Measurements from ENCODE around the gene PKNOX2. TPM values are rescaled to one million over a fixed set of nuclear protein-coding genes. Genes with fewer than 3 reads are reported as not detected.

The PKNOX2 gene
- total RNA-seq, 3 donors from 2014 or later (not counting 1 experiment from before 2014, with no cell fraction given) = not detected

GRCh38 chr11:125129316-125129993 lies 35.1 kb upstream of the PKNOX2 start:
- Histone ChIP-seq H3K27me3 (ENCODE audit: control insufficient read depth, insufficient read depth, low read length) (peaks cover 7% of the 10 kb centered on the region), H3K9me3 (ENCODE audit: control insufficient read depth, insufficient read depth, low read length) (no peaks in the 10 kb centered on the region), H3K4me1 (ENCODE audit: control insufficient read depth, insufficient read depth, low read length) (no peaks in the 10 kb centered on the region), H3K27ac (ENCODE audit: low read length) (no peak overlapping the region), H3K4me3 (ENCODE audit: low read length) (no peak overlapping the region), H3K36me3 (ENCODE audit: control insufficient read depth, insufficient read depth, low read length) (no peaks in the 10 kb centered on the region)
- no peaks in the 10 kb centered on the region for H3K9me3 Mint-ChIP-seq
- H3K27ac Mint-ChIP-seq = no peak overlapping the region
- no peak for TF ChIP-seq CTCF (IDR thresholded peaks at IDR 0.05)
- H3K36me3 Mint-ChIP-seq = no peaks in the 10 kb centered on the region
- DNase-seq (no peak), ATAC-seq (no peak)
- intact Hi-C loops (cut with micrococcal nuclease) = no loop called here
- H3K27me3 Mint-ChIP-seq (ENCODE audit: low read depth in 2 of 2) = peaks cover 46 to 72% of the 10 kb centered on the region in 2 donors
- WGBS (ENCODE audit: insufficient coverage) = 86% methylated on average over 21 of the region's 22 CpGs
- peaks cover 0 to under 1% of the 10 kb centered on the region in 2 donors for H3K4me1 Mint-ChIP-seq
- no peak overlapping the region for H3K4me3 Mint-ChIP-seq

DNA sequence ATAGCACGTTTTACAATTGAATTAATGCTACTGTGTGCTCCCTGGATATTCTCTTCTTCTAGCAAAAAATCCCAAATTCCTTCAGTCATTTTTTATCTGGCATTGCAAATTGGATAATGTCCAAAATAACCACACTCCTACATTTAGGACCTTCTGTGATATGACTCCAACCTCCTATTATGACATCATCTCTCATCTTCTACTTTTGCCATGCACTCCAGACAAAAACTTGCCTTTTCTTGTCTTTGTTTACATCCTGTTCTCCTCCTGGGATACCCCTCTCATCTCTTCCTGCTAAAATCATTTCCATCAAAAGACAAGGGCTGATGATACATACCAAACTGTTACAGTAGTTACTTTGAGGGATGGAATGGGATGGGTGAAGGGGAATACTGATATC lies 32.5 kb upstream of the PKNOX2 start:
- WGBS (ENCODE audit: insufficient coverage) = 75% methylated on average over 1 of the region's 1 CpG
- Mint-ChIP-seq H3K27me3 (ENCODE audit: low read depth in 2 of 2) (peaks cover 37 to 82% of the 10 kb centered on the region in 2 donors), H3K27ac (no peak overlapping the region), H3K9me3 (no peaks in the 10 kb centered on the region), H3K36me3 (no peaks in the 10 kb centered on the region), H3K4me1 (no peaks in the 10 kb centered on the region), H3K4me3 (no peak overlapping the region)
- no peak overlapping the region for H3K4me3 ChIP-seq (ENCODE audit: low read length)
- H3K27me3 ChIP-seq (ENCODE audit: control insufficient read depth, insufficient read depth, low read length) = peaks cover 7% of the 10 kb centered on the region
- TF ChIP-seq CTCF (IDR thresholded peaks at IDR 0.05) = no peak
- DNase-seq (no peak), ATAC-seq (no peak)
- no peak overlapping the region for H3K27ac ChIP-seq (ENCODE audit: low read length)
- intact Hi-C loops (cut with micrococcal nuclease) = no loop called here
- H3K36me3 ChIP-seq (ENCODE audit: control insufficient read depth, insufficient read depth, low read length) = no peaks in the 10 kb centered on the region
- no peaks in the 10 kb centered on the region for H3K9me3 ChIP-seq (ENCODE audit: control insufficient read depth, insufficient read depth, low read length)
- no peaks in the 10 kb centered on the region for H3K4me1 ChIP-seq (ENCODE audit: control insufficient read depth, insufficient read depth, low read length)

- TF ChIP-seq CTCF (IDR thresholded peaks at IDR 0.05) = no peak
- Histone ChIP-seq H3K4me1 (ENCODE audit: control insufficient read depth, insufficient read depth, low read length) (no peaks in the 10 kb centered on the region), H3K36me3 (ENCODE audit: control insufficient read depth, insufficient read depth, low read length) (no peaks in the 10 kb centered on the region), H3K27ac (ENCODE audit: low read length) (no peak overlapping the region), H3K27me3 (ENCODE audit: control insufficient read depth, insufficient read depth, low read length) (peaks cover 7% of the 10 kb centered on the region), H3K4me3 (ENCODE audit: low read length) (no peak overlapping the region), H3K9me3 (ENCODE audit: control insufficient read depth, insufficient read depth, low read length) (no peaks in the 10 kb centered on the region)
- intact Hi-C loops (cut with micrococcal nuclease) = no loop called here
- Mint-ChIP-seq H3K4me3 (no peak overlapping the region), H3K27me3 (ENCODE audit: low read depth in 2 of 2) (peaks cover 36 to 77% of the 10 kb centered on the region in 2 donors), H3K4me1 (no peaks in the 10 kb centered on the region), H3K27ac (no peak overlapping the region), H3K36me3 (no peaks in the 10 kb centered on the region), H3K9me3 (no peaks in the 10 kb centered on the region)
- WGBS (ENCODE audit: insufficient coverage) = 95% methylated on average over 6 of the region's 7 CpGs
- no peak for ATAC-seq
- no peak for DNase-seq
Observed at GRCh38 chr11:125132596-125132995, 32.0 kb upstream of the PKNOX2 start.

- Histone ChIP-seq H3K4me3 (ENCODE audit: low read length) (no peak overlapping the region), H3K27me3 (ENCODE audit: control insufficient read depth, insufficient read depth, low read length) (peaks cover 3% of the 10 kb centered on the region), H3K9me3 (ENCODE audit: control insufficient read depth, insufficient read depth, low read length) (no peaks in the 10 kb centered on the region), H3K36me3 (ENCODE audit: control insufficient read depth, insufficient read depth, low read length) (no peaks in the 10 kb centered on the region), H3K27ac (ENCODE audit: low read length) (no peak overlapping the region), H3K4me1 (ENCODE audit: control insufficient read depth, insufficient read depth, low read length) (no peaks in the 10 kb centered on the region)
- H3K4me3 Mint-ChIP-seq = no peak overlapping the region
- intact Hi-C loops (cut with micrococcal nuclease) = no loop called here
- DNase-seq (no peak), ATAC-seq (no peak)
- no peaks in the 10 kb centered on the region for H3K4me1 Mint-ChIP-seq
- H3K27me3 Mint-ChIP-seq (ENCODE audit: low read depth in 2 of 2) = peaks cover 34 to 58% of the 10 kb centered on the region in 2 donors
- no peaks in the 10 kb centered on the region for H3K36me3 Mint-ChIP-seq
- TF ChIP-seq CTCF (IDR thresholded peaks at IDR 0.05) = no peak
- H3K9me3 Mint-ChIP-seq = no peaks in the 10 kb centered on the region
- H3K27ac Mint-ChIP-seq = no peak overlapping the region
Observed at GRCh38 chr11:125136001-125136400, 28.6 kb upstream of the PKNOX2 start.

Data from natural killer cell (primary cell).